PC-3 (cell line): ENCODE data around the gene DOK7.

Experiments
- CTCF ChIP-seq: fragments of 300-600 bp; sonication (generic); conservative IDR thresholded peaks from 2 replicates; pipeline ENCODE4 v1.5.1; 2017; ENCODE audit warnings: antibody characterized with exemption, low read depth, mild to moderate bottlenecking, low read length
- EZH2 ChIP-seq: fragments of 300-600 bp; sonication (generic); IDR thresholded peaks from one replicate; pipeline ENCODE4 v1.6.1; 2017; ENCODE audit warnings: antibody characterized with exemption, mild to moderate bottlenecking, low read length; ENCODE audit not compliant: unreplicated experiment
- EZH2phosphoT487 ChIP-seq: fragments of 300-600 bp; sonication (generic); IDR thresholded peaks from 2 replicates; pipeline ENCODE4 v1.6.1; 2018; ENCODE audit warnings: mild to moderate bottlenecking, antibody characterized with exemption, low read length, borderline replicate concordance

GRCh38 chr4:3514806-3515501 is 51.8 kb downstream of the DOK7 start:
- TF ChIP-seq EZH2 (no peak), CTCF (0 out of 2 replicates have a peak, but pooled peaks have one; percentile 18), EZH2phosphoT487 (no peak)
